A549 treated with AZD2906 at 1 μM for 4 hours (cell line): Measurements from ENCODE around the gene COQ9. TPM values are rescaled to one million over a fixed set of nuclear protein-coding genes. Genes with fewer than 3 reads are reported as not detected.

Source experiments
- total RNA-seq: library from RNA; stranded (reverse); fragments of 200-300 nt; extraction: Qiagen RNA extraction; gene quantifications from 5 replicates; pipeline ENCODE4 v1.2.3, GENCODE V29; 2022

The COQ9 gene, protein sequence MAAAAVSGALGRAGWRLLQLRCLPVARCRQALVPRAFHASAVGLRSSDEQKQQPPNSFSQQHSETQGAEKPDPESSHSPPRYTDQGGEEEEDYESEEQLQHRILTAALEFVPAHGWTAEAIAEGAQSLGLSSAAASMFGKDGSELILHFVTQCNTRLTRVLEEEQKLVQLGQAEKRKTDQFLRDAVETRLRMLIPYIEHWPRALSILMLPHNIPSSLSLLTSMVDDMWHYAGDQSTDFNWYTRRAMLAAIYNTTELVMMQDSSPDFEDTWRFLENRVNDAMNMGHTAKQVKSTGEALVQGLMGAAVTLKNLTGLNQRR
- 40.3 to 51.4 TPM (median 49.7 TPM) in 5 replicates for total RNA-seq

DNA sequence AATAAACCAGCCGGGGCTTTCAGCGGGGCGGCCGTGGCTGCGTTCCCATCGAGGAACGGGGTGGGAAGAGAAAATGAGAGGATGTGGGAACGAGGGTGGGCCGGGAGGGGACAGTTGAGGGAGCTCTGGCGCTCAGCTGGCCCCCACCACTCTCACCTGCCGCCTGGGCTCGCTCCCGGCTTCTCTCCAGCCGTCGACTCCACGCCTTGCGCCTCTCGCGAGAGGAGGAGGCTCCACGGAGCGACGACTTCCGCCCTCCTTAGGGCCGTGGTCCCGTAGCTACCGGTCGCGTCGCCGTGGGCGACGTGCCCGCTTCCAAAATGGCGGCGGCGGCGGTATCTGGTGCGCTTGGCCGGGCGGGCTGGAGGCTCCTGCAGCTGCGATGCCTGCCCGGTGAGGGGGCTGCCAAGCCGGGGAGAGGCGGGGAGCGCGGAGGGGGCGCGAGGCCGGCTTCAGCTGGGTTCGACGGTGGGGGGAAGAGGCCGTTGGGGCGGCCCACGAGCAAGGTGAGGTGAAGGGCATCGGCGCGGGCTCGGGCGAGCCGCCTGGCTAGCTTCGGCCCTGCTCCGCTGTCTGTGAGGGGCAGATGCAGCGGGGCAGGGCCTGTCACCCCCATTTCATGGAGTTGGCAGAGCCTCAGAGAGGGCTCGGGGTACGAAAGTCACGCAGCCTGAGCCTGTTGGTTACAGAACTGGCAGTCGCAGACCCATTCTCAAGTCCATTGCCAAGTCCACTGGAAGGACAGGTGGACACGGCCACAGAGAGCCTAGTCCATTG, at the start of gene COQ9, which contains the start of gene CIAPIN1:
TSS of gene COQ9 (plus strand) at position 294 of the 777 bp plus-strand sequence. CDS start at position 321, 27 bp downstream.
TSS of gene CIAPIN1 (minus strand) at position 200 of the 777 bp plus-strand sequence. CDS start 6,457 bp downstream, outside the sequence.

DNA sequence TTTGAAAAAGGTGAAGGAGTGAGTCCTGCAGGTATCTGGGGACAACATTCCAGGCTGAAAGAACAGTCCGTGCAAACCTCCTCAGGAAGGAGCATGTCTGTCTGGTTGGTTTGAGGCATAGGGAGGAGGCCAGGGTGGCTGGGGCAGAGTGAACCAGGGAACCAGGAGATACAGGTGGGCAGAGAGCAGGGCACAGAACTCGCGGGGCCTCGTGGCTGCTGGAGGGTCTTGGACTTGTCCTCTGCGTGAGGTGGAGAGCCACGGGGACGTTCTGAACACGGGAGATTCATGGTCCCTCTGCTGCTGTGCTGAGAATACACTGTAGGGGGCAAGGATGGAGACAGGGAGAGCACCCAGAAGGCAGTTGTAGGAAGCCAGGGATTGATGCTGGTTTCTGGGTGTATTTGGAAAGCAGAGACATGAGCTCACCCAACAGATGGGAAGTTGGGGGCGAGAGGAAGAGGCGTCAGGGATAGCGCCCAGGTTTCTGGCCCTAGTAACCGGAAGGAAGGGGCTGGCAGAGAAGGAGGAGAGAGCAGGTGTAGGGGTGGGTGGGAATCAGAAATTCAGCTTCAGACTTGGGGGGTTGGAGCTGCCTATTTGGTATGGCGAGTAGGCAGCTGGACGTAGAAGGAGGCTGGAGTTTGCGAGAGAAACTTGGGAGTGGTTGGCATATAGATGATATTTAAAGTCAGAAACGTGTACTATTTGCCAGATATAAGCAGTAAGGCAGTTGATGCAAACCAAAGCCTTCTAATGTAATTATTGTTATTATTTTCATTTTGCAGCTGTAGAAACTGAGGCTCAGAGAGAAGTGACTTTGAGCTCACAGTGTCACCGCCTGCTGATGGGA, 43.1 kb upstream of the COQ9 start, which contains the start of gene CCL17:
TSS of gene CCL17 (plus strand) at position 803 of the 853 bp plus-strand sequence. CDS start 9,166 bp downstream, outside the sequence.

DNA sequence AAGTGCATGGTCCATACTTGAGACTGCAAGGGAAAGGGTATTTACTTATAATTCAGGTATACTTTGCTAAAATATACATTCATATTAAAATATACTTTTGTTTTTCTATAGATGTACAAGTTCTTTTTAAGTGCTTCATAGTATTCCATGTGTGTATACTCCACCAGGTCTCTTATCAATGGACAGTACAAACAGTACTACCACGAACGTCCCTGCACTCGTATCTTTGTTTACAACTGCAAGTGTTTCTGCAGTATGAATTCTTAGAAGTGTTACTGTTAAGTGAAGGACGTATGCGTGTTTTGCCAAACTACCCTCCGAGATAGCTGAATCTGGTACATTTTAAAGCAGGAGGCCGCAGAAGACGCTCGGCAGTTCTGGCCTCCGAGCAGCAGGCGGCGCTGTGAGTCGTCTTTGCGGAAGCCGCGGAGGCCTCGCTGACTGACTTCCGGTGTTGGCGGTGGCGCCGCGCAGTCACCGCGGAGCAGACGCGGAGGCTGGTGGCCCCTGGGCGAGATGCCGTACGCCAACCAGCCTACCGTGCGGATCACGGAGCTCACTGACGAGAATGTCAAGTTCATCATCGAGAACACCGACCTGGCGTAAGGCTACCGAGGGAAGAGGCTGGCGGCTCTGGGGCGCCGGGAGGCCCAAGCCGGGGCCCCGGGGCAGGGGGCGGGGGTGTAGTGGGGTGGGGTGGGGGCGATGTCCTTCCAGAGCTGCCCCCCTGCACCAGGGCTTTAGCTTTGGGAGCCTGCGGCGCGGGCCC, 15.1 kb downstream of the COQ9 start, which contains the start of gene POLR2C:
TSS of gene POLR2C (plus strand) at position 471 of the 769 bp plus-strand sequence. CDS start at position 517, 46 bp downstream.

GRCh38 chr16:57485916-57486857, 38.9 kb downstream of the COQ9 start, which contains the start of gene DOK4:
TSS of gene DOK4 (minus strand) at chr16:57486493. CDS start at chr16:57479507, 6,986 bp downstream.

Other genes with a start within 250 kb of the COQ9 start
- gene ARL2BP, start 202.2 kb upstream of the COQ9 start, total RNA-seq, result 76.6 to 82.0 TPM (median 78.7 TPM) in 5 replicates
- gene PLLP, start 162.8 kb upstream of the COQ9 start, total RNA-seq, result 1.4 to 1.7 TPM (median 1.6 TPM) in 5 replicates
- gene CCL22, start 88.7 kb upstream of the COQ9 start, total RNA-seq, result 0.05 to 0.07 TPM (median 0.05 TPM) in 4 of 5 replicates, not detected in the other
- gene CX3CL1, start 75.0 kb upstream of the COQ9 start, total RNA-seq, result 0.06 to 0.11 TPM (median 0.08 TPM) in 5 replicates
- not detected in 5 replicates for gene CCL17, start 42.7 kb upstream of the COQ9 start, total RNA-seq
- 70.7 to 96.2 TPM (median 72.4 TPM) in 5 replicates for gene CIAPIN1, start 94 bp upstream of the COQ9 start, total RNA-seq
- 105 to 193 TPM (median 108 TPM) in 5 replicates for gene POLR2C, start 15.2 kb downstream of the COQ9 start, total RNA-seq
- gene DOK4, start 39.0 kb downstream of the COQ9 start, total RNA-seq, result 29.0 to 38.7 TPM (median 36.9 TPM) in 5 replicates
- gene CCDC102A, start 89.1 kb downstream of the COQ9 start, total RNA-seq, result 5.9 to 9.3 TPM (median 8.4 TPM) in 5 replicates
- 0.03 to 0.07 TPM (median 0.06 TPM) in 5 replicates for gene ADGRG5, start 95.2 kb downstream of the COQ9 start, total RNA-seq
- gene ADGRG1, start 181.2 kb downstream of the COQ9 start, total RNA-seq, result 148 to 205 TPM (median 174 TPM) in 5 replicates
- 0.44 to 0.69 TPM (median 0.66 TPM) in 5 replicates for gene ADGRG3, start 220.8 kb downstream of the COQ9 start, total RNA-seq
- 0.07 to 0.21 TPM (median 0.08 TPM) in 4 of 5 replicates, not detected in the other for gene DRC7, start 247.3 kb downstream of the COQ9 start, total RNA-seq